DOHH2 (cell line): Measurements from ENCODE around the gene SF3B2.

Source experiments
- EZH2phosphoT487 ChIP-seq: fragments of 200-600 bp; sonication (generic); IDR thresholded peaks from 2 replicates; pipeline ENCODE4 v1.6.1; 2017; ENCODE audit warnings: borderline replicate concordance, mild to moderate bottlenecking, antibody characterized with exemption, low read length, moderate library complexity, mixed read lengths
- TF ChIP-seq, protein P1 (sequence below): fragments of 200-600 bp; sonication (generic); IDR thresholded peaks from one replicate; pipeline ENCODE4 v1.5.1; 2014; ENCODE audit warnings: antibody characterized with exemption, mild to moderate bottlenecking, low read depth, low read length; ENCODE audit not compliant: poor library complexity, severe bottlenecking

DNA sequence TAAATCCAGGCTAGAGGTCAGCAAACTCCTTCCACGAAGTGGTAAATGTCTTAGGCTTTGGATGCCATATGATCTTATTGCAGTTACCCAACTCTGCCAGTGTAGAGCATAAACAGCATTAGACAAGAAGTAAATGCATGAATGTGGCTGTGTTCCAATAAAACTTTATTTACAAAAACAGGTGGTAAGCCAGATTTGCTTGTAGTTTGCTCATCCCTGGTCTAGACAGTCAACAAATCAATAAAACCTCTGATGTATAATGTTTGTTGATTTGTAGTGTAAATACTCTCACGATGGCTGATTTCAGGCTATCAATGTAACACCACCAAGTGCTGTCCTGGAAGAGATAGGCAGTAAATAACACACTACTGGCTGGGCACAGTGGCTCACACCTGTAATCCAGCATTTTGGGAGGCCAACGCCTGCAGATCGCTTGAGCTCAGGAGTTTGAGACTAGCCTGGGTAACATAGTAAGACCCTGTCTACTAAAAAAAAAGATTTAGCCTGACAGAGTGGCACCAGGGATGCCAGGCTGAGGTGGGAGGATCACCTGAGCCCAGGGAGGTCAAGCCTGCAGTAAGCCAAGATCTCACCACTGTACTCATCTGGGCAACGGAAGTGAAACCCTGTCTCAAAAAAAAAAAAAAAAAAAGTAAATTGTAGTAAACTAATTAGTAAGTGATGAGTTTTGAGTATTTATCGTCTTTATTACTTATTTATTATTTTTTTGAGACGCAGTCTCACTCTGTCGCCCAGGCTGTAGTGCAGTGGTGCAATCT lies 19.0 kb upstream of the SF3B2 start:
- TF ChIP-seq, protein P1, sequence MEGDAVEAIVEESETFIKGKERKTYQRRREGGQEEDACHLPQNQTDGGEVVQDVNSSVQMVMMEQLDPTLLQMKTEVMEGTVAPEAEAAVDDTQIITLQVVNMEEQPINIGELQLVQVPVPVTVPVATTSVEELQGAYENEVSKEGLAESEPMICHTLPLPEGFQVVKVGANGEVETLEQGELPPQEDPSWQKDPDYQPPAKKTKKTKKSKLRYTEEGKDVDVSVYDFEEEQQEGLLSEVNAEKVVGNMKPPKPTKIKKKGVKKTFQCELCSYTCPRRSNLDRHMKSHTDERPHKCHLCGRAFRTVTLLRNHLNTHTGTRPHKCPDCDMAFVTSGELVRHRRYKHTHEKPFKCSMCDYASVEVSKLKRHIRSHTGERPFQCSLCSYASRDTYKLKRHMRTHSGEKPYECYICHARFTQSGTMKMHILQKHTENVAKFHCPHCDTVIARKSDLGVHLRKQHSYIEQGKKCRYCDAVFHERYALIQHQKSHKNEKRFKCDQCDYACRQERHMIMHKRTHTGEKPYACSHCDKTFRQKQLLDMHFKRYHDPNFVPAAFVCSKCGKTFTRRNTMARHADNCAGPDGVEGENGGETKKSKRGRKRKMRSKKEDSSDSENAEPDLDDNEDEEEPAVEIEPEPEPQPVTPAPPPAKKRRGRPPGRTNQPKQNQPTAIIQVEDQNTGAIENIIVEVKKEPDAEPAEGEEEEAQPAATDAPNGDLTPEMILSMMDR, result no peak
- no peak for TF ChIP-seq EZH2phosphoT487
